NCI-H526 (cell line): ENCODE data around the gene OTOP3.

Experiments used
- DNase-seq, 2 experiments: peaks; one replicate each; lab custom pipeline; 2025; lab: John Stamatoyannopoulos, UW

The OTOP3 gene

GRCh38 chr17:74916851-74917199, 18.9 kb upstream of the OTOP3 start:
- DNase-seq = no peak

DNA sequence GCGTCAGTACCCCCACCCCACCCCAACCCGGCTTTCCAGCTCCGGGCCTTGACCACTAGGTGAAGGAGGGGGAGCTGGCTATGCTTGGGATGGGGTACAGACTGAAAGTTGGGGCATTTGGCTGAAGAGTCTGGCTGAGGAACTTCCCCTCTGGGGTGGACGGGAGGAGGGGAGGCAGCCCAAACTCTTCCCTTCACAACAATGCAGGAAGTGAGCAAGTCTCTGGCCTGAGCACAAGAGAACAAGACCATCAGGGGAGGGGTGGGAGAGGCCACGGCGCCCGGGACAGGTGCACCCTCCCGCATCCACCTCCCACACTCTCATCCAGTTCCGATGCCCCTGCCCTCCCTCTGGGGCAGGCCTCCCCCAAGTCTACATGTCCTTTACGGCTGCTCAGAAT, 18.3 kb upstream of the OTOP3 start:
- DNase-seq = no peak

DNA sequence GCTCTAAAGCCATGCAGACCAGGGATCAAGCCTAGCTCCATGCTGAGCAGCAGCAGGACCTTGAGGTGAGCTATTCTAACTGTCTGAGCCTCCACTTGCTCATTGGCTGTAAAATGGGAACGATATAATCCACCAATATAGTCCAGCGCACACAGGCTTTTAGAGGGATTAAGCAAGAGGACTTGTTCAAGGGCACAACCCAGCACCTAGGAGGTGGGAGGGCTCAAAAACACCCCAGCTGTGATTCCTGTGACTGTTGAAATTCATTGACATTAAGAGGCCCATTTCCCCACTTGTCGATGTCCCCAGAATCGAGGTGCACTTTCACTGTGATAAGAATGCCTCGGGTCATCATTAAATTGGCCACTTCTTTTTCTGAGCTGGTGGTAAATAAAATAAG, 16.8 kb upstream of the OTOP3 start:
- DNase-seq = no peak

GRCh38 chr17:74919440-74920305, 16.0 kb upstream of the OTOP3 start:
- DNase-seq = no peak

DNA sequence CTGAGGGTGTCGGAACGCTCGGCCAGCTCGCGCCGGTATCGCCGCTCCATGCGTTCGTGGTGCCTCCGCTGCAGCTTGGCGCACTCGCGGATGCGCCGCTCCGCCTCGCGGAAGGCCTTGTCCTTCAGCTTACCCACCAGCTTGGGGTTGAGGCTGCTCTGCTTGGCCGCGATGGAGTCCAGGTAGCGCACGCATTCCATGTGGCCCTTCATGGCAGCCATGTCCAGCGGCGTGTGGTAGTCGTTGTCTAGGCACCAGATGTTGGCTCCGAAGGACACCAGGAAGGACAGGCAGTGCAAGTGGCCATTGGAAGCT, 15.4 kb upstream of the OTOP3 start:
- no peak for DNase-seq

DNA sequence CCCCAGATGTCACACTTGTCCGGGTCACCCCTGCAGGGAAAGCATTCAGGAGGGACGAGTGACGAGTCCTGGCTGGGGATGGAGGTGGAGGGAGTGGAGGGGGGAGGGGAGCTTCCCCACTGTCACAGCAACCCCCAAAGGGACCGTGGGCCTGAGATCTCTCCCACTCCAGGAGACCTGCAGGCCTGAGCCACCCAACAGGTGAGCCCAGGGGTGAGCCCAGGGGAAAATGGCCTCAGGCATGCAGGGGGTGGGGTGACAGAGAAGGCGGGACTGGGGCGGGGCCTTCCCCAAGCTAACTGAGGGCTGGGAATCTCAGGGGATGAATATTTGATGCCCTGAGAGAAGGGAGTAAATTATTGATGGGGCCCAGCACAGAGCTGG, 15.1 kb upstream of the OTOP3 start:
- DNase-seq = peak in 1 of 2 experiments; percentile 63

DNA sequence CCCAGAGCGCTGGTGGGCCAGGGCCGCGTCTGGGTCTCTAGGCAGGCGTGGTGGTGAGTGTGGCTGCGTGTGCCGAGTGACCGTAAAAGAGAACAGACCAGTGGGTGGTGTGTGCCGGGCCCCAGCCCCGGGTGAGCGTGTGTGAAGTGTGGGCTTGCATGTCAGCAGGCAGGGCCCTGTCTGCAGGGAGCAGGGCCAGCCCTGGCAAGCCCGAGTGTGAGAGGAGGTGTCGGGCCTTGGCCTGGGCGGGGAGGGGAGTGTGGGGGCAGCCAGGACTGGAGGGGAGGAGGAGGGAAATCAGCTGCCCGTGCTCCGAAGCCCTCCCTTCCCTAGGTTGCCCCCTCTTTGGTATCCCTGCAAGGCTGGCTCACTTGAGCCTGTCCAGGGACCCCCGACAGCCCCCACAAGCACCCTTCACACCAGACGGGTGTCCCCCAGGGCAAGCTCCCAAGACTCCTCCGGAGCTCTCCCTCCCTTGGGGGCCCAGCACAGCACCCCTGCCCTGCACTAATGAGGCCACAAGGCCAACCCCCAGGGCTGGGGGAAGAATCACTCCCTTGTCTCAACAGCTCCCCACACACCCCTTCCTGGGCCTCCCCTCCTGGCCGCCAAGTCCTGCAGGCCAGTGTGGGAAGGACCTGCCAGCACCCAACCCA, 14.5 kb upstream of the OTOP3 start:
- DNase-seq = peak in 1 of 2 experiments; percentile 23

- DNase-seq = no peak
These were observed 13.9 kb upstream of the OTOP3 start for GRCh38 chr17:74921769-74922168.

DNA sequence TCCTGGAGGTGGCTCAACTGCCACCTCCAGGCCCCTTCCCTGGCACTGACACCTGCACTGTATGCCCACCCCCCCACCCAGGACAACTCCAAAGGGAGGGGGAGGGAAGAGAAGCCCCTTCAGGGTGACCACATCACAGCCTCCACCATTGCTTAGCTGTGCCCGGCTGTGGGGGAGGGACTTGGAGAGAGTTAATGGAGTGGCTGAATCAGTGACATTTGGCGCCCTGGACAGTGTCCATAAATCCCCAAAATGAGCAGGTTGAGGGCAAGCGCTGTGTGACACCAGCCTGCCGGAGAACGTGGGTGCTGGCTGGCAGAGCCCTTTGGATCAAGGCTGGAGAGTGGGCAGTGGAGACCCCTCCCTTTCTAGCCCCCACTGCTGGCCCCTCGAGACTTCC, 13.5 kb upstream of the OTOP3 start:
- DNase-seq = no peak

GRCh38 chr17:74922694-74923537, 12.8 kb upstream of the OTOP3 start, which contains the start of gene USH1G:
Gene USH1G (minus strand): TSS chr17:74923255. CDS start chr17:74923073, 182 bp downstream.
- peak in 1 of 2 experiments; percentile 60 for DNase-seq

GRCh38 chr17:74923538-74924249, 12.0 kb upstream of the OTOP3 start:
- peak; percentile 23 to 74 for DNase-seq

GRCh38 chr17:74924250-74924948, 11.3 kb upstream of the OTOP3 start, which contains the start of gene OTOP2:
Gene OTOP2 (plus strand): TSS chr17:74924273. CDS start chr17:74924633, 360 bp downstream.
- DNase-seq = no peak

DNA sequence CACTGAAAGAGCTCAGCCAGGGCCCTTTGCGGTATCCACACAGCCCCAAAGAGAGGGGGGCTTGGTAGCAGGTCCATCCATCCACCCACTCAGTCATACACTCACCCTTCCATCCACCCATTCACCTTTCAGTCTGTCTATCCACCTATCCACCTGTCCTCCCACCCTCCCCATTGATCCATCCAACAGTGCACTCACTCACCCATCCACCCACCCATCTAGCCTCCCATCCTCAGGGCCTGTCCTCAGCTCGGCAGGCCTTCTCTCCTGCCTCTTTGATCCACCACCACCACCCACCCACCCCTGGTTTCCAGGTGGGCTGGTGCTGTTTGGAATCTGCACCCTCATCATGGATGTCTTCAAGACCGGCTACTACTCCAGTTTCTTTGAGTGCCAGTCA, 10.5 kb upstream of the OTOP3 start:
- no peak for DNase-seq

GRCh38 chr17:74928786-74929185, 6.9 kb upstream of the OTOP3 start:
- no peak for DNase-seq

- no peak for DNase-seq
These were observed 5.1 kb upstream of the OTOP3 start for GRCh38 chr17:74930535-74931036.

DNA sequence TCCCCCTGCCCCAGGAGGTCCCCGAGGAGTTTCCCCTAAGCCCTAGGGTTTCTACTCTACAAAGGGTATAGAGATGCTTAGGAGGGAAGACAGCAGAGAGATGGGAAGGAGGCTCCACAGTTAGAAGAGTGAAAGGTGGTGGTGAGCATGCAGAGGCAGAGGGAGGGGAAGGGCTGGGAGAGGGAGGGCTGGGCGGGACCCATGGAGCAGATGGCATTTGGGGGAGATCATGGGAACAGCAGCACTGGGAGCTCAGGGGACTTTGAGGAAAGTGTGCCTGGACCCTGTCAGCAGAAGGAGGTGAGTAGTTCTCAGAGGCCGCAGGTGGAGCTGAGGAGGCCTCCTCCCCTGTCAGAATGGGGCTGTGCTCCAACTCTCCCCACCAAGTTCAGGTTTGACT, 650 bp upstream of the OTOP3 start:
- DNase-seq = no peak

- no peak for DNase-seq
These were observed 737 bp downstream of the OTOP3 start for GRCh38 chr17:74936470-74936799.

DNA sequence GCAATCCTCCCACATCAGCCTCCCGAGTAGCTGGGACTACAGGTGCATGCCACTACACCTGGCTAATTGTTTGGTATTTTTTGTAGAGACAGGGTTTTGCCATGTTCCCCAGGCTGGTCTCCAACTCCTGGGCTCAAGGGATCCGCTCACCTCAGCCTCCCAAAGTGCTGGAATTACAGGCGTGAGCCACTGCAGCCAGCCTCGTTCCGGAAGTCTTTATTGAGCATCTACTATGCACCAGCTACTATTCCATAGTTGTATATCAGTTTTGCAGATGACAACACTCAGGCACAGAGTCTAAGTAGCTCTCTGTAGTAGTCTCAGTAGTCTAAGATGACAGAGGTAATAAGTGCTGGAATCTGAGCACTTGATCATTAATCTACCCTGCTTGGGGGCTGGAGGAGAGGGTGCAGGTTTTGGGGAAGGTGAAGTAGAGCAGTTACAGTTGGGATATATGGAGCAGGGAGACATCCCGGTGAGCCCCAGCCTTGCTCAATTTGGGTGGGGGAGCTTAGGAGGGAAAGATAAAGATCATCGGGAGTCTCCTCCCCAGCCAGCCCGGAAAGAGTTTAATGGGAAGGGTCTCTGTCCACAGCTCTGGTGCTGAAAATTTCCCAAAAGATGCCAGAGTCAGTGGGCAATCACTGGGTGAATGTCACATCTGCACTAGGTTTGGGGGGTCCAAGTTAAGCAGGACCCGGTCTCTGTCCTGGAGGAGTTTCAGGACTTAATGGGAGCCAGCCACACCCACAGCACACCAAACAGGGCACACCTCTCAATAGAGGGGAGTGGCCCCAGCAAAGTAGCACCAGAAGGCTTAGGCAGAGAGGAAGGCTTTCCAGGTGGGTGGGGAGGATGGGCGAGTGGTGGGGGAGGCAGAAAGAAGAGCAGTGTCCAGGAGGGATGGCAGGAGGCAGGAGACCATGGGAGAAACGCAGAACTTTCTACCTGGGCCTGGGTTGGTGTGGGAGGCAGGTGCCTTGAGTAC, 1.7 kb downstream of the OTOP3 start:
- no peak for DNase-seq

GRCh38 chr17:74938194-74938950, 2.7 kb downstream of the OTOP3 start:
- DNase-seq = no peak
